GM10266 (cell line): Measurements from ENCODE around the gene HSPA1B.

Source experiments
- DNase-seq: peaks from one replicate; pipeline ENCODE4 v3.0.0; 2012; ENCODE audit errors: extremely low spot score
- CTCF ChIP-seq: IDR thresholded peaks from 2 replicates; pipeline ENCODE4 v1.5.1; 2012; ENCODE audit warnings: mild to moderate bottlenecking, low read depth; ENCODE audit not compliant: control insufficient read depth, insufficient read depth; ENCODE audit errors: missing control alignments

The HSPA1B gene

GRCh38 chr6:31829633-31830283, 2.2 kb downstream of the HSPA1B start:
- DNase-seq, result no peak
- peak; percentile 42 for TF ChIP-seq CTCF

GRCh38 chr6:31830886-31831335, 3.4 kb downstream of the HSPA1B start:
- no peak for DNase-seq
- TF ChIP-seq CTCF, result no peak

- no peak for DNase-seq
- no peak for TF ChIP-seq CTCF
These were observed 4.0 kb downstream of the HSPA1B start for GRCh38 chr6:31831350-31832215.

GRCh38 chr6:31834367-31835250, 7.1 kb downstream of the HSPA1B start:
- DNase-seq, result peak; percentile 85
- no peak for TF ChIP-seq CTCF

GRCh38 chr6:31836047-31836473, 8.5 kb downstream of the HSPA1B start:
- DNase-seq, result no peak
- TF ChIP-seq CTCF, result no peak

GRCh38 chr6:31836474-31837368, 9.2 kb downstream of the HSPA1B start:
- peak; percentile 15 for TF ChIP-seq CTCF
- no peak for DNase-seq
